Activated B cell treated with CpG ODN at 0.5 μM for 24 hours (primary cell): ENCODE measurements around the gene ITGAV. TPM values are rescaled to one million over a fixed set of nuclear protein-coding genes. Genes with fewer than 3 reads are reported as not detected.

Source experiments
- ATAC-seq: fragments of 200-7000 bp; cut with Tn5 transposase; one replicate; pipeline ENCODE4 v1.10.0; 2021; ENCODE audit warnings: low read depth, mild to moderate bottlenecking, moderate library complexity
- CTCF ChIA-PET: fragments of 350-600 bp; sonication (Branson Sonifier 250); formaldehyde crosslinking; loops from one replicate; lab custom pipeline; 2021; ENCODE audit warnings: antibody characterized with exemption; lab: Charles Lee
- POLR2A ChIA-PET: fragments of 350-600 bp; sonication (Branson Sonifier 250); formaldehyde crosslinking; loops from one replicate; lab custom pipeline; 2021; ENCODE audit warnings: antibody characterized with exemption; lab: Charles Lee
- DNase-seq: peaks from one replicate; pipeline ENCODE4 v3.0.0; 2022
- H3K27ac Mint-ChIP-seq: one replicate; pipeline ENCODE4 v1.8.0; 2020; ENCODE audit warnings: mixed read lengths
- H3K27me3 Mint-ChIP-seq: one replicate; pipeline ENCODE4 v1.8.0; 2021; ENCODE audit warnings: mixed read lengths
- H3K36me3 Mint-ChIP-seq: one replicate; pipeline ENCODE4 v1.8.0; 2021; ENCODE audit warnings: low read depth, mixed read lengths
- H3K4me1 Mint-ChIP-seq: one replicate; pipeline ENCODE4 v1.8.0; 2021; ENCODE audit warnings: mixed read lengths
- H3K4me3 Mint-ChIP-seq: one replicate; pipeline ENCODE4 v1.8.0; 2020; ENCODE audit warnings: mild to moderate bottlenecking, mixed read lengths
- H3K9me3 Mint-ChIP-seq: one replicate; pipeline ENCODE4 v1.8.0; 2020; ENCODE audit warnings: mixed read lengths
- intact Hi-C: fragments of 100-400 bp; cut with micrococcal nuclease; formaldehyde crosslinking; loops from one replicate; pipeline ENCODE4 v1.15.1; 2024
- total RNA-seq: library from RNA; stranded (reverse); gene quantifications from 2 replicates; pipeline ENCODE4 v1.2.3, GENCODE V29; 2022
- TF ChIP-seq, protein P1 (sequence below): fragments of 200-600 bp; IDR thresholded peaks from one replicate; pipeline ENCODE4 v1.8.0; 2022; ENCODE audit warnings: antibody characterized with exemption, mild to moderate bottlenecking

ITGAV gene
- total RNA-seq, 1 donor from 2014 or later = 4.1 TPM

DNA sequence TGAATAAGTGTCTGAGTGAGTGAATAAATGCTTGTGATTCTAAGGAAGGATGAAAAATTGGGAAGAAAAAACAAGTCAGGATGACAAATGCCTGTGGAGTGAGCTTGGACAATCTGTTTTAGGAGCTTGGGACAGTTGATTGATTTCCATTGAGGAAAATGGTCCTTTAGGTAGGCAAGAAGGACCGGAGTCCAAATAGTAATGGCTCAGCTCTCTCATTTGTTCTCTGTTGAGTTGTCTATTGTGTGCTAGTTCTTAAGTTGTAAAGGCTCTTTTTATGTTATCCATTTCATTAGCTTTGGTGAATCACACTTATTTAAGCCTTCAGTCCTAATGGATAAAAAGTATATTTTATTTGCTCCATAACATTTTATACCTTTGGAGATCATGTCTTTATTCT, 135.9 kb downstream of the ITGAV start:
- CTCF ChIA-PET = no interaction called here
- Mint-ChIP-seq H3K4me1 (no peaks in the 10 kb centered on the region), H3K27ac (no peak overlapping the region), H3K9me3 (no peaks in the 10 kb centered on the region), H3K36me3 (no peaks in the 10 kb centered on the region), H3K27me3 (no peaks in the 10 kb centered on the region), H3K4me3 (no peak overlapping the region)
- DNase-seq (no peak), ATAC-seq (no peak)
- intact Hi-C loops = no loop called here
- TF ChIP-seq, protein P1, sequence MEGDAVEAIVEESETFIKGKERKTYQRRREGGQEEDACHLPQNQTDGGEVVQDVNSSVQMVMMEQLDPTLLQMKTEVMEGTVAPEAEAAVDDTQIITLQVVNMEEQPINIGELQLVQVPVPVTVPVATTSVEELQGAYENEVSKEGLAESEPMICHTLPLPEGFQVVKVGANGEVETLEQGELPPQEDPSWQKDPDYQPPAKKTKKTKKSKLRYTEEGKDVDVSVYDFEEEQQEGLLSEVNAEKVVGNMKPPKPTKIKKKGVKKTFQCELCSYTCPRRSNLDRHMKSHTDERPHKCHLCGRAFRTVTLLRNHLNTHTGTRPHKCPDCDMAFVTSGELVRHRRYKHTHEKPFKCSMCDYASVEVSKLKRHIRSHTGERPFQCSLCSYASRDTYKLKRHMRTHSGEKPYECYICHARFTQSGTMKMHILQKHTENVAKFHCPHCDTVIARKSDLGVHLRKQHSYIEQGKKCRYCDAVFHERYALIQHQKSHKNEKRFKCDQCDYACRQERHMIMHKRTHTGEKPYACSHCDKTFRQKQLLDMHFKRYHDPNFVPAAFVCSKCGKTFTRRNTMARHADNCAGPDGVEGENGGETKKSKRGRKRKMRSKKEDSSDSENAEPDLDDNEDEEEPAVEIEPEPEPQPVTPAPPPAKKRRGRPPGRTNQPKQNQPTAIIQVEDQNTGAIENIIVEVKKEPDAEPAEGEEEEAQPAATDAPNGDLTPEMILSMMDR = no peak
- POLR2A ChIA-PET = no interaction called here

DNA sequence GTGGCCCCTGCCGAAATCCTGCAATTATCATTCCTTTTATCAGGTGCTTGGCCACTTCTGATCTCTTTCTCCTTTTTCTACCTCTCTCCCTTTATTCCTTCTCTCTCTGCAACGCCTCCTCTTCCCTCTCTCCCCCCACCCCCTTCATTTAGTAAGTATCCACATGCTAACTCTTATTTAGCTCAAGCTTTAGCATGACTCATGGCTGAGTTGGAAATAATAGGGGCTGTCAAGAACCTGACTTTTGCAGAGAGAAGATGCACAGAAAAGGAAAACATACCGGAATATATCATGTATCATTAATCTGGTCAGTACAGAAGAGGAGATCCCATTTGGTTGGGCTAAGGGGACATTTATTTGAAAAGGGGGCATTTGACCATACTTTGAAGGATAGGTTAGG, 137.1 kb downstream of the ITGAV start:
- Mint-ChIP-seq H3K36me3 (no peaks in the 10 kb centered on the region), H3K9me3 (no peaks in the 10 kb centered on the region), H3K27ac (no peak overlapping the region), H3K4me1 (no peaks in the 10 kb centered on the region), H3K4me3 (no peak overlapping the region), H3K27me3 (no peaks in the 10 kb centered on the region)
- intact Hi-C loops = no loop called here
- CTCF ChIA-PET = no interaction called here
- DNase-seq (no peak), ATAC-seq (no peak)
- POLR2A ChIA-PET = no interaction called here
- TF ChIP-seq, protein P1 = no peak

DNA sequence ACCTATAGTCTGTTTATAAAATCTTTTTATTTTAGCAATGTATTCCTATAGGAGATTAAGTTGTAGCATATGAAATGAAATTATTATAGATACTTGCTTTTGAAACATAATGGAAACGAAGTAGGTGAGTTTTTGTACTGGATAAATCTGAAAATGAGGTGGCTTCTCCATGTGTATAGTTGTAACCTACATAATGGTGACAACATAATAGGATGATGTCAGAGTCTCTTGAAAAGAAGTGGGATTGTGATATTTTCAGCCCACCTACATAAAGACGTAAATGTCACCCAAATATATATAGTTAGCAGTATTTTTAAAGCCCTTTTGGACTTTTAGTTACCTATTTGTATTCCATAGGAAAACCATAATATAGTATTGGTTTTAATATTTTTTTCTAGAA, 138.8 kb downstream of the ITGAV start:
- no peaks in the 10 kb centered on the region for H3K27me3 Mint-ChIP-seq
- DNase-seq (no peak), ATAC-seq (no peak)
- H3K27ac Mint-ChIP-seq = no peak overlapping the region
- H3K4me3 Mint-ChIP-seq = no peak overlapping the region
- no peaks in the 10 kb centered on the region for H3K4me1 Mint-ChIP-seq
- no peaks in the 10 kb centered on the region for H3K36me3 Mint-ChIP-seq
- TF ChIP-seq, protein P1 = no peak
- H3K9me3 Mint-ChIP-seq = no peaks in the 10 kb centered on the region
- CTCF ChIA-PET = no interaction called here
- POLR2A ChIA-PET = no interaction called here
- intact Hi-C loops = no loop called here

Other genes starting within 250 kb of the ITGAV start
- 66.4 and 73.4 TPM in 2 replicates for gene ZC3H15, start 103.8 kb upstream of the ITGAV start, total RNA-seq
- 0.05 TPM in 1 of 2 replicates, not detected in the other for gene FAM171B, start 104.0 kb downstream of the ITGAV start, total RNA-seq